Activated CD4-positive, alpha-beta T cell treated with anti-CD3 and anti-CD28 coated beads, Interleukin-2, amount 50 U/mL, for 24 hours (primary cell): ENCODE measurements around the gene LDLRAD3.

Source experiments
- DNase-seq, 2 donors: peaks; one replicate each; pipeline ENCODE4 v3.0.0-alpha.2; 2020; ENCODE audit warnings: low read depth in 1 of 2, low spot score in 1 of 2

The LDLRAD3 gene

GRCh38 chr11:36015799-36016198 is 71.9 kb downstream of the LDLRAD3 start:
- no peak for DNase-seq

GRCh38 chr11:36016263-36016662 is 72.4 kb downstream of the LDLRAD3 start:
- no peak for DNase-seq

GRCh38 chr11:36016709-36017108 is 72.8 kb downstream of the LDLRAD3 start:
- no peak for DNase-seq

DNA sequence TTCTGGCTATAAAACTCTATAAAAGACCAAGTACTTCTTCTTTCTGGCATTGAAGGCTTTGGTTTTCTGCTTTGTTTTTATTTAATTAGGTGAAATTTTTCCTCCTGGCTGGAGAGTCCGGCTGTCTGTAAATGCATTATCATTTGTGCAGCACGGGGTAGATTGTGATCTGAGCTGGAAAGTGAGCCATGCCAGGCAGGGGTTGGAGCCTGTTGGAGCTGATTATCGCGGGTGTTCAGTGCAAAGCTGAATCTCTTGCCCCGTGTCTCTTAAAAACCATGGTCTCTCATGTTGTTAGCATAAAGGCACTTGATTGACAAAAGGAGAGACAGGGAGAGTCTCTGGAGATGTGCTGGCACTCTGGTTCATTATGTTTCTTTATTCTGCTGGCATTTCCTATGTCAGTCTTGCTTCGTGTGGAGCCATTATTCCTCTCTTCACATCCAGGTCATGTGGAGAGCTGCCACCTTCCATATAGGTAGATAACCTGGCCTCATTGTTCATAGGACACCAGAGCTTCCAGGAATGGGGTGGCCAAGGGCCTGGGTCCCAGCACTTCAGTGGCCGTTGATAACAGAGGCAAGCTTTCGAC is 75.2 kb downstream of the LDLRAD3 start:
- DNase-seq: no peak

GRCh38 chr11:36019722-36020121 is 75.9 kb downstream of the LDLRAD3 start:
- no peak for DNase-seq

GRCh38 chr11:36022882-36023281 is 79.0 kb downstream of the LDLRAD3 start:
- DNase-seq: no peak

DNA sequence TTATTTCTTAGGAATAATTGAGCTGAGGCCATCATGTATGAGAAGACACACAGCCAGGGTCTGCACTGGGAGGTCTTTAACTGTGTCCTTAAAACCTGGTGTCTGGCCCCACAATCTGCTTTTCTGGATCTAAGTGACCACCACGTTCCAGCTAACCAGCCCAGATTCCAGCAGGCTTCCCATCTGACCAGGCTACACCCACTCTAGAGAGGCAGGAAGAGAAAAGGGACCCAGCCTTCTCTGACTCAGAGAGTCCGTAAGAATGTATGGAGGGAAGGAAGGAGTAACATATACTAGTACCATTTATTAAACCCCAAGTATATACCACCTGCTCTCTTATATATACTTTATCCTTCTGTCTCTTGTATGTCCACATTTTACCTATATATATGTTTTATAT is 80.1 kb downstream of the LDLRAD3 start:
- no peak for DNase-seq

- no peak for DNase-seq
These were observed 80.9 kb downstream of the LDLRAD3 start for GRCh38 chr11:36024716-36025115.

DNA sequence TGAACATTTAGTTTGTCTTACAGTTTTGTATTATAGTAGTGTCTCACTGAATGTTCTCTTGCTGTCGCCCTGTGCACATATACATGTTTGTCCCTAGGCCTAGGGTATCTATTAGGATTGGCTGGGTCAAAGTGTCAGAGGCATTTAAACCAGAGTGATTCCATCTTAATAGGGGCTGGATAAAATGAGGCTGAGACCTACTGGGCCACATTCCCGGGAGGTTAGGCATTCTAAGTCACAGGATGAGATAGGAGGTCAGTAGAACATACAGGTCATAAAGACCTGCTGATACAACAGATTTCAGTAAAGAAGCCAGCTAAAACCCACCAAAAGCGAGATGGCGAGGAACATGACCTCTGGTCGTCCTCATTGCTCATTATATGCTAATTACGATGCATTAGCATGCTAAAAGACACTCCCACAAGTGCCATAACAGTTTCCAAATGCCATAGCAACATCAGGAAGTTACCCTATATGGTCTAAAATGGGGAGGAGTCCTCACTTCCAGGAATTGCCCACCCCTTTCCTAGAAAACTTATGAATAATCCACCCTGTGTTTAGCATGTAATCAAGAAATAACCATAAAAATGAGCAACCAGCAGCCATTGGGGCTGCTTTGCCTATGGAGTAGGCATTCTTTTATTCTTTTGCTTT is 82.6 kb downstream of the LDLRAD3 start:
- no peak for DNase-seq

DNA sequence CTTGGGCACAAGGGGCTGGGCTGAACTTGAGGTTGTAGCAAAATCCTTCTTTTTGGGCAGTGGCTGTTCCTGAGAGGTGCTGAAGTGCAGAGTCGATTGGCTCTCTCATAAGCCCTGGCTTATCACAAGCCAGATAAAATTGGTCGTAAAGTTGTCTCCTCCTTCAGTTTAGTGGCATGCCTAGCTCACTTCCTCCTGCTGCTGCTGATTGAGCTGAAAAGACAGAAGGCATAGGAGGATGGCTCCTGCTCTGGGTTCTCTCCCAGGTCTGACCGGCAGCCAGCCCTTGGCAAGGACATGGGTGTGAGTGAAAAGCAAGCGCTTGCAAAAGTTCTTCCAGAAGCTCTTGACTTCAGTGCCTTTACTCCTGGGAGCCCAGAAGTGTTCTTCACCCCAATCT is 83.9 kb downstream of the LDLRAD3 start:
- DNase-seq: no peak

- DNase-seq: no peak
These were observed 85.8 kb downstream of the LDLRAD3 start for GRCh38 chr11:36029616-36030015.

- no peak for DNase-seq
These were observed 86.9 kb downstream of the LDLRAD3 start for GRCh38 chr11:36030731-36031281.

DNA sequence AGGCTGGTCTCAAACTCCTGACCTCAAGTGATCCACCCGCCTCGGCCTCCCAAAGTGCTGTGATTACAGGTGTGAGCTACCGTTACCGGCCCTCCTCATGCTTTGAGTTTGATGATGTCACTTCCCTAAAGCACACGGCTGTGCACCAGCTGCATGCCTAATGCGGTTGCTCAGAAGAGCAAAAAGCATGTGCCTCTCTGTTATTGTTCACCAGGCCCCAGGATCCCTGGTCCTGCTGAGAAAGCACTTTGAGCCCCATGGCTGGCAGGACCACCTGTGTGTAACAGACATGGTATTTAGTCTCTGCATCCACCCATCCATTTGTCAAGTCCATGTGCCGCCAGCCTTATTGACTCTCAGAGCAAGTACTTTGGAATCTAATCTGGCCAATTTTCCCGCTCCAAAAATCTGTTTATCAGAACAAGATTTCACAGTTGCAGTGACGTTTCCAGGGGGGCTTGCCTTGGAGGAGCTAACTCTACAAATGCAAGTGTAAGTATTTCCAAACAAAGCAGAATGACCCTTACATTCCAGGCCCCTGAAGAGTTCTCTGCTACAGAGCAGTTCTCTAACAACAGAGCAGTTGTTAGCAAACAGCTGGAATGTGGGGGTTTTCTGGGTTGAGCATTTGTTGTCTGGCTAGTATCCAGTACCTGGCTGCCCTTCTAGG is 89.4 kb downstream of the LDLRAD3 start:
- no peak for DNase-seq

GRCh38 chr11:36033936-36034335 is 90.1 kb downstream of the LDLRAD3 start:
- DNase-seq: no peak

GRCh38 chr11:36034551-36035331 is 90.9 kb downstream of the LDLRAD3 start:
- no peak for DNase-seq

DNA sequence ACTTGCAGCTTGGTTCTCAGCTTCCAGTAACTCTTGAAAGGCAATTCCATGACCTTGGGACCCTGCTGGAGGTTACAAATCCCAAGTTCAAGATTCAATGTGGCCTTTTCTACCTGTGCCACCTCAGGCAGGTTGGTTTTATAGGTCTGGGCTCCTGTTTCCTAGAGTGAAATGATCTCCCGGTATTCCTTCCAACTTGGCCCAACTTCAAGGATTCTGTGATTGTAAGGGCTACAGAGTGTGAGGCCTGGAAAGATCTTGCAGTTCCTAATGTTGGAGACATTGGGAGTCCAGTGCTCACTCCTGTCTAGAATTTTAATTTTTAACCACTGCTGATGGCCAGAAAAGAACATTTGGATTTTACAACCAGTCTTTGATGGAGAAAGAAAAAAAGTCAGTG is 91.6 kb downstream of the LDLRAD3 start:
- DNase-seq: no peak

GRCh38 chr11:36035999-36036398 is 92.1 kb downstream of the LDLRAD3 start:
- no peak for DNase-seq

GRCh38 chr11:36037031-36037430 is 93.2 kb downstream of the LDLRAD3 start:
- DNase-seq: no peak

- no peak for DNase-seq
These were observed 94.7 kb downstream of the LDLRAD3 start for GRCh38 chr11:36038541-36038940.

DNA sequence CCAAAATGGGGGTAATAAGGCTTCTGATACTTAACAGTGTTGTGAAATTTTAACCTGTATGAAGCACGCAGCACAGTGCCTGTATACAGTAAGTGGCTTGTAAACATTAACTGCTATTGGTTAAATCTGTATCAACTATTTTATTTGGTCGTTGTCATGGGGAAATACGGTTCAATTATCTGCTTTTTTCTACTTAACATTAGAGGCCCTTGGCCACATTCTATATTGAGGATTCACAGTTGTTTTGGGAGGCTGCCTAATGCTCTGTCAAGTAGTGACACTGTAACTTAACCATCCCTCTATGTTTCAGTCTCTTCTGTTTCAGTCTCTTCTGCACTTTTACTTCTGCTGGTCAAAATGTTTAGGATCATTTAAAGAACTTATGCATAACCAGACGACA is 95.6 kb downstream of the LDLRAD3 start:
- DNase-seq: no peak

DNA sequence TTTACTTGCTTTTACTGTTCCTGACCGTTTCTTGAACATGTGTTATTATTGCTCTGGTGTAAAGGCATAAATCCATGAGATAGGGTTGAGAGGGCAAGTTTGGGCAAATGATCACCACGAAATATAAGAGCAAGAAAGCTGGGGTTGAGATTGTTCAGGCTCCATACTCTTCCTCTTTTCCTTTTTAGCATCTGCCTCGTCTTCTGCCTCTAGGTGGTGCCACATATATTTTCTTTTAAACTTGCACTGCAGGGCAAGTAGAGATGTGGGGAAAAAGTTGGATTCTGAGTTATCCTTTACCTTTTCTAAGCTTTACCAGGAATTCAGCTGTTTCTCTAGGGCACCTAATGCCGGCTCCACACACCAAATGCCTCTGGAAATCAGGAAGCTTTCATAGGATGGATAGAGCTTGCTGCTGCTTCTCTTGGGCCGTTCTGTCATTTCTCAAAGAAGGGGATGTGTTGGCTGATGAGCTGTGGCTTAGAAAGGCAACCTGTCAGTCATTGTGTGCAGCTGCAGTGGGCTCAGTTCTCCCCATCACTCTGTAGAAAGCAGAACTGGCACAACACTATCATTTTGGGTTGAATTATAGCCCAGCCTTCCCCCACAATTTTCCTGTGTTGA is 98.2 kb downstream of the LDLRAD3 start:
- DNase-seq: no peak
